H1 (cell line): ENCODE data around the gene SKP1. TPM values are rescaled to one million over a fixed set of nuclear protein-coding genes. Genes with fewer than 3 reads are reported as not detected.
A peak's percentile ranks its signal among the peaks of the same experiment; 100 is the strongest.

ENCODE experiments used
- CTCF ChIA-PET: fragments of 300-600 bp; sonication (Branson Sonifier 250); formaldehyde crosslinking; loops from one replicate; lab custom pipeline; 2021; ENCODE audit not compliant: partially characterized antibody; lab: Charles Lee
- POLR2A ChIA-PET: fragments of 300-600 bp; sonication (Branson Sonifier 250); formaldehyde crosslinking; loops from one replicate; lab custom pipeline; 2021; ENCODE audit warnings: inconsistent platforms; ENCODE audit not compliant: partially characterized antibody; lab: Charles Lee
- DNase-seq, 2 experiments: peaks; one replicate each; pipeline versions ENCODE4 v3.0.0 to v3.0.0-alpha.2; 2010 to 2022; ENCODE audit warnings: low spot score in 2 of 2, low read depth in 1 of 2, mixed read lengths in 1 of 2
- FAIRE-seq: peaks from 2 replicates; lab custom pipeline; 2011; peaks lifted over from hg19 to GRCh38; lab: Jason Lieb, UNC
- H2AFZ ChIP-seq: 2 replicates; pipeline ENCODE4 v1.8.1; 2012; ENCODE audit warnings: low read length, inconsistent platforms
- H2AK5ac ChIP-seq: 2 replicates; pipeline ENCODE4 v1.6.1; 2013; ENCODE audit warnings: low read depth, low read length
- H2BK120ac ChIP-seq: replicated peaks from 2 replicates; pipeline ENCODE3; 2013; ENCODE audit warnings: low read depth, low read length, inconsistent platforms
- H2BK12ac ChIP-seq: 2 replicates; pipeline ENCODE4 v1.6.1; 2013; ENCODE audit warnings: low read depth, low read length
- H2BK15ac ChIP-seq: 2 replicates; pipeline ENCODE4 v1.6.1; 2013; ENCODE audit warnings: low read length
- H2BK20ac ChIP-seq: 2 replicates; pipeline ENCODE4 v1.6.1; 2013; ENCODE audit warnings: low read length
- H2BK5ac ChIP-seq: 2 replicates; pipeline ENCODE4 v1.6.1; 2013; ENCODE audit warnings: low read depth, low read length
- H3K14ac ChIP-seq: 2 replicates; pipeline ENCODE4 v1.6.1; 2013; ENCODE audit warnings: inconsistent platforms; ENCODE audit not compliant: insufficient read length
- H3K18ac ChIP-seq: 2 replicates; pipeline ENCODE4 v1.6.1; 2013; ENCODE audit warnings: low read length; ENCODE audit errors: extremely low read depth
- H3K23ac ChIP-seq: 2 replicates; pipeline ENCODE4 v1.6.1; 2013; ENCODE audit warnings: inconsistent platforms; ENCODE audit not compliant: insufficient read length
- H3K23me2 ChIP-seq: 2 replicates; pipeline ENCODE4 v1.6.1; 2013; ENCODE audit warnings: low read depth, low read length
- H3K27ac ChIP-seq: 2 replicates; pipeline ENCODE4 v1.6.1; 2011; ENCODE audit warnings: low read depth, low read length, inconsistent platforms
- H3K27me3 ChIP-seq, 4 experiments: replicated peaks in 1 of 4; 1 replicate in 1 of 4; 2 replicates in 3 of 4; pipeline versions ENCODE4 v1.6.1 to v1.8.1; 2011 to 2013; ENCODE audit warnings: low read length in 3 of 4, mild to moderate bottlenecking in 3 of 4, inconsistent platforms in 2 of 4, mixed read lengths in 2 of 4, moderate library complexity in 1 of 4; ENCODE audit not compliant: control insufficient read depth in 3 of 4, insufficient read depth in 3 of 4; ENCODE audit errors: extremely low read depth in 1 of 4
- H3K36me3 ChIP-seq, 4 experiments: 2 replicates each; pipeline versions ENCODE4 v1.6.1 to v1.8.1; 2011 to 2013; ENCODE audit warnings: mild to moderate bottlenecking in 4 of 4, low read length in 3 of 4, moderate library complexity in 2 of 4, control low read depth in 1 of 4, inconsistent platforms in 1 of 4; ENCODE audit not compliant: insufficient read depth in 4 of 4, control insufficient read depth in 2 of 4
- H3K4ac ChIP-seq: replicated peaks from 2 replicates; pipeline ENCODE3; 2013; ENCODE audit warnings: low read length, low read depth, mixed read lengths, inconsistent platforms; ENCODE audit not compliant: insufficient read length
- H3K4me1 ChIP-seq, 4 experiments: replicated peaks in 1 of 4; 1 replicate in 1 of 4; 2 replicates in 3 of 4; pipeline versions ENCODE4 v1.6.1 to v1.8.1; 2011 to 2013; ENCODE audit warnings: low read length in 3 of 4, inconsistent platforms in 2 of 4, mixed read lengths in 1 of 4; ENCODE audit not compliant: insufficient read depth in 4 of 4, control insufficient read depth in 3 of 4
- H3K4me2 ChIP-seq, 2 experiments: 2 replicates each; pipeline versions ENCODE4 v1.6.1 to v1.8.1; 2011 to 2013; ENCODE audit warnings: low read depth in 2 of 2, low read length in 2 of 2, control low read depth in 1 of 2, inconsistent platforms in 1 of 2, mild to moderate bottlenecking in 1 of 2; ENCODE audit not compliant: insufficient read depth in 1 of 2
- H3K4me3 ChIP-seq, 4 experiments: fragments of 200-600, 300-600 bp in 1 of 4; sonication (generic), shearing (Covaris generic), sonication (Bioruptor Twin) in 1 of 4; 2 replicates each; pipeline versions ENCODE4 v1.5.1 to v1.8.1; 2011 to 2016; ENCODE audit warnings: low read length in 4 of 4, low read depth in 3 of 4, control low read depth in 2 of 4, inconsistent platforms in 2 of 4, mild to moderate bottlenecking in 2 of 4, mixed read lengths in 1 of 4, moderate library complexity in 1 of 4; ENCODE audit not compliant: insufficient read depth in 2 of 4; ENCODE audit errors: extremely low read depth in 1 of 4
- H3K56ac ChIP-seq: replicated peaks from 2 replicates; pipeline ENCODE3; 2013; ENCODE audit warnings: low read depth, mild to moderate bottlenecking, mixed read lengths, low read length, inconsistent platforms; ENCODE audit not compliant: insufficient read length
- H3K79me1 ChIP-seq: 2 replicates; pipeline ENCODE4 v1.6.1; 2013; ENCODE audit warnings: low read depth, low read length, control low read depth
- H3K79me2 ChIP-seq, 2 experiments: 2 replicates each; pipeline versions ENCODE4 v1.6.1 to v1.8.1; 2012 to 2013; ENCODE audit warnings: low read length in 2 of 2, mild to moderate bottlenecking in 2 of 2, inconsistent platforms in 1 of 2; ENCODE audit not compliant: insufficient read depth in 2 of 2, control insufficient read depth in 1 of 2
- H3K9ac ChIP-seq, 4 experiments: replicated peaks in 1 of 4; 1 replicate in 1 of 4; 2 replicates in 3 of 4; pipeline versions ENCODE4 v1.6.1 to v1.8.1; 2011 to 2013; ENCODE audit warnings: low read depth in 3 of 4, low read length in 3 of 4, control low read depth in 2 of 4, mild to moderate bottlenecking in 2 of 4, moderate library complexity in 2 of 4, inconsistent platforms in 1 of 4; ENCODE audit errors: extremely low read depth in 1 of 4
- H3K9me3 ChIP-seq, 2 experiments: 2 replicates each; pipeline versions ENCODE4 v1.6.1 to v1.8.1; 2012 to 2013; ENCODE audit warnings: mild to moderate bottlenecking in 2 of 2, moderate library complexity in 2 of 2, control low read depth in 1 of 2, inconsistent platforms in 1 of 2, low read depth in 1 of 2, low read length in 1 of 2, mixed read lengths in 1 of 2; ENCODE audit not compliant: insufficient read depth in 2 of 2
- H4K20me1 ChIP-seq, 2 experiments: replicated peaks in 1 of 2; 2 replicates each; pipeline versions ENCODE3 to v1.8.1; 2011 to 2013; ENCODE audit warnings: inconsistent platforms in 2 of 2, low read length in 2 of 2, mild to moderate bottlenecking in 1 of 2; ENCODE audit not compliant: insufficient read depth in 2 of 2, control insufficient read depth in 1 of 2
- H4K5ac ChIP-seq: 2 replicates; pipeline ENCODE4 v1.6.1; 2013; ENCODE audit warnings: low read length, low read depth, mixed read lengths, inconsistent platforms; ENCODE audit not compliant: insufficient read length
- H4K8ac ChIP-seq: 2 replicates; pipeline ENCODE4 v1.8.0; 2013; ENCODE audit warnings: mild to moderate bottlenecking, moderate library complexity, low read length, inconsistent platforms; ENCODE audit not compliant: insufficient read depth; ENCODE audit errors: extremely low read depth
- H4K91ac ChIP-seq: replicated peaks from 2 replicates; pipeline ENCODE3; 2013; ENCODE audit warnings: low read length, mixed read lengths, inconsistent platforms; ENCODE audit not compliant: insufficient read length
- BRCA1 ChIP-seq: IDR thresholded peaks from 2 replicates; pipeline ENCODE4 v1.6.1; 2012; ENCODE audit warnings: low read depth, low read length, improper control_type of control experiment
- CHD2 ChIP-seq: IDR thresholded peaks from 2 replicates; pipeline ENCODE4 v1.6.1; 2012; ENCODE audit warnings: low read length, improper control_type of control experiment
- EP300 ChIP-seq, 2 experiments: IDR thresholded peaks; 1 replicate in 1 of 2; 2 replicates in 1 of 2; pipeline ENCODE4 v1.6.1; 2011 to 2012; ENCODE audit warnings: low read depth in 2 of 2, low read length in 2 of 2, mild to moderate bottlenecking in 2 of 2, borderline replicate concordance in 1 of 2, inconsistent platforms in 1 of 2, moderate library complexity in 1 of 2
- GTF2F1 ChIP-seq: IDR thresholded peaks from 2 replicates; pipeline ENCODE4 v1.6.1; 2012; ENCODE audit warnings: low read depth, low read length, improper control_type of control experiment, borderline replicate concordance
- HDAC2 ChIP-seq, 2 experiments: fragments of 300-600 bp in 1 of 2; sonication (generic) in 1 of 2; IDR thresholded peaks; 2 replicates each; pipeline ENCODE4 v1.6.1; 2011 to 2012; ENCODE audit warnings: low read depth in 2 of 2, low read length in 2 of 2, mild to moderate bottlenecking in 2 of 2, moderate library complexity in 2 of 2, borderline replicate concordance in 1 of 2, inconsistent platforms in 1 of 2
- HDAC6 ChIP-seq: IDR thresholded peaks from one replicate; pipeline ENCODE4 v1.7.1; 2012; ENCODE audit warnings: low read depth, mild to moderate bottlenecking, inconsistent platforms, low read length, moderate library complexity
- USF2 ChIP-seq: IDR thresholded peaks from 2 replicates; pipeline ENCODE4 v1.6.1; 2011; ENCODE audit warnings: low read length, improper control_type of control experiment
- ZNF274 ChIP-seq: IDR thresholded peaks from 2 replicates; pipeline ENCODE4 v1.7.0; 2012; ENCODE audit warnings: low read length, borderline replicate concordance; ENCODE audit errors: extremely low read depth
- WGBS, 2 experiments: shearing (Covaris generic) in 1 of 2; methylation state at CpG; one replicate each; pipeline versions ENCODE4 v1.1.6 to v1.1.7; 2013 to 2015; ENCODE audit warnings: low lambda C conversion rate in 2 of 2, mixed read lengths in 2 of 2, inconsistent platforms in 1 of 2, low coverage in 1 of 2, missing lambda C conversion rate in 1 of 2; ENCODE audit not compliant: insufficient replicate concordance in 2 of 2, insufficient coverage in 1 of 2, insufficient read length in 1 of 2; ENCODE audit errors: extremely low coverage in 1 of 2, missing lambda C conversion rate in 1 of 2; 5-methylcytosine and 5-hydroxymethylcytosine counted together
- polyA plus RNA-seq, 7 experiments: library from polyadenylated mRNA; depleted of rRNA in 3 of 7; stranded (reverse) in 5 of 7; unstranded in 2 of 7; fragments of >200 nt in 5 of 7; fragments of 200-250 nt in 2 of 7; gene quantifications; 1 replicate in 5 of 7; 2 replicates in 1 of 7; 4 replicates in 1 of 7; pipeline versions ENCODE4 v1.2.1 to v1.2.3, GENCODE V29; 2011 to 2013; ENCODE audit warnings: missing spikeins in 2 of 7, mixed read lengths in 2 of 7
- total RNA-seq: library from RNA; stranded (reverse); fragmentation: NEBNext Ultra II Directional; extraction: Animal tissue kit (Norgen Biotek cat#: 25700); gene quantifications from 2 replicates; pipeline ENCODE4 v1.2.1, GENCODE V29; 2021

SKP1 gene
- total and polyA plus RNA-seq, 2 of the 8 experiments (the other 6 are each of a cell fraction or from before 2014, with no cell fraction given), result 163 to 332 TPM

GRCh38 chr5:134113902-134114875 is 62.6 kb downstream of the SKP1 start, which contains the start of gene TCF7:
Gene TCF7 (plus strand): TSS chr5:134114681. CDS start chr5:134114907, 226 bp downstream.
- FAIRE-seq, result no peak
- TF ChIP-seq CHD2 (no peak), HDAC6 (no peak), BRCA1 (no peak), EP300 (IDR thresholded peaks at IDR 0.05; ENCODE audit: borderline replicate concordance in 1 of 2, low read depth in 2 of 2, low read length in 2 of 2) (no peak), HDAC2 (IDR thresholded peaks at IDR 0.05; ENCODE audit: borderline replicate concordance in 1 of 2, low read depth in 2 of 2, low read length in 2 of 2) (no peak), ZNF274 (no peak), GTF2F1 (no peak), USF2 (no peak)

More at GRCh38 chr5:134113902-134114875, 62.6 kb downstream of the SKP1 start, which contains the start of gene TCF7:
- Histone ChIP-seq H4K5ac (peak within 1 kb of the TSS; percentile 30), H2BK5ac (0 out of 2 replicates have a peak within 1 kb of the TSS, but pooled peaks have one; percentile 5), H3K23me2 (peaks cover 10% of the 10 kb centered on the region; the same call in 1 of the 2 replicates), H2BK12ac (peak within 1 kb of the TSS; percentile 68; the same call in 1 of the 2 replicates), H3K79me1 (no peaks in the 10 kb centered on the region), H3K23ac (no peak within 1 kb of the TSS), H3K9me3 (no peaks in the 10 kb centered on the region), H4K91ac (peak within 1 kb of the TSS; percentile 41), H2BK20ac (no peak within 1 kb of the TSS), H3K9ac (peak within 1 kb of the TSS; percentile 44 to 68 (median 56); a peak in 5 of 7 replicates), H3K36me3 (peaks cover 0 to 2% (median 0%) of the 10 kb centered on the region in 4 experiments; a peak in 1 of 8 replicates), H4K20me1 (peaks cover 1 to 10% of the 10 kb centered on the region in 2 experiments), H3K4me3 (peak within 1 kb of the TSS; percentile 62 to 89 (median 77)), H3K56ac (no peak within 1 kb of the TSS), H3K4ac (no peak within 1 kb of the TSS), H3K27me3 (peaks cover 20 to 35% (median 32%) of the 10 kb centered on the region in 4 experiments), H3K14ac (no peak within 1 kb of the TSS), H3K4me2 (peak within 1 kb of the TSS; percentile 88 to 100), H4K8ac (peak within 1 kb of the TSS; percentile 72), H2BK120ac (no peak within 1 kb of the TSS), H2AK5ac (0 out of 2 replicates have a peak within 1 kb of the TSS, but pooled peaks have one; percentile 24), H2AFZ (peak within 1 kb of the TSS; percentile 79; the same call in 1 of the 2 replicates), H3K4me1 (peaks cover 0 to 15% (median 9%) of the 10 kb centered on the region in 4 experiments; a peak in 6 of 7 replicates), H3K27ac (no peak within 1 kb of the TSS), H2BK15ac (peak within 1 kb of the TSS; percentile 72; the same call in 1 of the 2 replicates), H3K18ac (peak within 1 kb of the TSS; percentile 90), H3K79me2 (no peaks in the 10 kb centered on the region)
- POLR2A ChIA-PET, result interaction anchor here (0.6 to 5.0 kb wide), 6 partner anchors 10 to 111 kb away, joined by 3 to 17 read pairs (median 3); partner anchors contain the start of gene SKP1
- WGBS, 2 experiments, result 5% methylated on average over 41 of the region's 90 CpGs; no CpG with 5 or more reads in 1 of the 2 experiments
- CTCF ChIA-PET, result interaction anchor here (1.0 to 7.1 kb wide), 4 partner anchors 14 to 87 kb away, joined by 3 to 84 read pairs (median 30); no protein-coding TSS in a partner anchor
- DNase-seq, result peak; percentile 59 to 79
